Gastroesophageal sphincter (tissue), 4 donors: Measurements from ENCODE around the gene ZNF579. TPM values are rescaled to one million over a fixed set of nuclear protein-coding genes. Genes with fewer than 3 reads are reported as not detected.

Experiments
- ATAC-seq: fragments of 150-250 bp; one replicate; pipeline ENCODE4 v1.9.1; 2016; ENCODE audit warnings: mild to moderate bottlenecking, moderate library complexity
- H3K27ac ChIP-seq, 4 donors: fragments of 200-600 bp; sonication (generic) in 3 of 4; 1 replicate in 3 of 4; 2 replicates in 1 of 4; pipeline ENCODE4 v1.5.1; 2016 to 2019
- H3K27me3 ChIP-seq: fragments of 200-600 bp; sonication (generic); one replicate; pipeline ENCODE4 v1.5.1; 2019
- H3K36me3 ChIP-seq, 2 donors: fragments of 200-600 bp; sonication (generic); one replicate each; pipeline ENCODE4 v1.5.1; 2019; ENCODE audit warnings: control low read depth in 1 of 2
- H3K4me1 ChIP-seq, 3 donors: fragments of 200-600 bp; sonication (generic); 1 replicate in 2 of 3; 2 replicates in 1 of 3; pipeline ENCODE4 v1.5.1; 2016 to 2019; ENCODE audit warnings: control low read depth in 2 of 3
- H3K4me3 ChIP-seq, 2 donors: fragments of 200-600 bp; sonication (generic); one replicate each; pipeline ENCODE4 v1.5.1; 2019; ENCODE audit warnings: mild to moderate bottlenecking in 1 of 2, moderate library complexity in 1 of 2
- H3K9me3 ChIP-seq, 3 donors: fragments of 200-600 bp; sonication (generic); one replicate each; pipeline ENCODE4 v1.5.1; 2017 to 2019; ENCODE audit warnings: control low read depth in 2 of 3
- EP300 ChIP-seq: sonication (generic); formaldehyde crosslinking; IDR thresholded peaks from one replicate; pipeline ENCODE4 v1.6.1; 2017; ENCODE audit warnings: antibody characterized with exemption, mild to moderate bottlenecking
- POLR2A ChIP-seq, 2 donors: fragments of 450-650 bp; IDR thresholded peaks; one replicate each; pipeline ENCODE4 v1.6.1; 2017; ENCODE audit warnings: antibody characterized with exemption in 2 of 2, mild to moderate bottlenecking in 2 of 2, moderate library complexity in 1 of 2
- POLR2AphosphoS5 ChIP-seq: sonication (generic); formaldehyde crosslinking; IDR thresholded peaks from one replicate; pipeline ENCODE4 v1.6.1; 2017; ENCODE audit warnings: antibody characterized with exemption
- WGBS, 2 donors: methylation state at CpG; one replicate each; pipeline ENCODE4 v1.1.5; 2018; ENCODE audit warnings: low coverage in 1 of 2; 5-methylcytosine and 5-hydroxymethylcytosine counted together
- total RNA-seq, 4 donors: library from RNA; depleted of rRNA; stranded (reverse); fragments of >200 nt; gene quantifications; one replicate each; pipeline ENCODE4 v1.1.0, GENCODE V29; 2016
- TF ChIP-seq, protein P1 (sequence below), 4 experiments: fragments of 200-600 bp in 2 of 4; fragments of 450-650 bp in 2 of 4; sonication (generic) in 1 of 4; IDR thresholded peaks; one replicate each; pipeline ENCODE4 v1.5.1; 2017 to 2019; ENCODE audit warnings: antibody characterized with exemption in 4 of 4, mild to moderate bottlenecking in 2 of 4, moderate library complexity in 2 of 4

Gene ZNF579
- total RNA-seq, 4 donors from 2014 or later: 2.8 to 6.9 (median 3.9) TPM

DNA sequence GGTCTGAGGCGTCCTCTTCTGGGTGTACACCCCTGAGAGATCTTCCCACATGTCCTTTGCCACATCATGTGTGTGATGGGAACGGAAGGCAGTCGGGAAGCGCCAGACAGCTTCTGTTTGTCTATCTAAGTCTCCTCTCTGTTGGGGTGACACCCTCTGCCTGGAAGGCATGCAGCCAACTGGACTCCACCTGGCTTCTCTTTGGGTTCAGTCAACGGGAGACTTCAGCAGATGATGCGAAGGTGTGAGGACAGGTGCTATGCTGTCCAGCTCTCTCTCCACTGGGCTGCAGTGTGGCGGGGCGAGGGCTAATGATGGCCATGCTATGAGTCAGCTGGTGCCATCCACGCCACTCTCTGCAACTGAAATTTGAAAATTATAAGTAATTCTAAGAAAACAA lies 21.0 kb downstream of the ZNF579 start:
- ATAC-seq: no peak
- Histone ChIP-seq H3K9me3 (peaks cover 0 to 7% (median 0%) of the 10 kb centered on the region in 3 donors), H3K27ac (no peak overlapping the region), H3K4me1 (peaks cover 0 to 6% (median 0%) of the 10 kb centered on the region in 3 donors), H3K36me3 (no peaks in the 10 kb centered on the region), H3K27me3 (peaks cover 37% of the 10 kb centered on the region), H3K4me3 (no peak overlapping the region)
- 71 to 77% methylated on average over 1 to 5 of the region's 9 CpGs for WGBS, 2 donors
- TF ChIP-seq POLR2AphosphoS5 (no peak), POLR2A (IDR thresholded peaks at IDR 0.05) (no peak), EP300 (no peak)
- TF ChIP-seq, protein P1, sequence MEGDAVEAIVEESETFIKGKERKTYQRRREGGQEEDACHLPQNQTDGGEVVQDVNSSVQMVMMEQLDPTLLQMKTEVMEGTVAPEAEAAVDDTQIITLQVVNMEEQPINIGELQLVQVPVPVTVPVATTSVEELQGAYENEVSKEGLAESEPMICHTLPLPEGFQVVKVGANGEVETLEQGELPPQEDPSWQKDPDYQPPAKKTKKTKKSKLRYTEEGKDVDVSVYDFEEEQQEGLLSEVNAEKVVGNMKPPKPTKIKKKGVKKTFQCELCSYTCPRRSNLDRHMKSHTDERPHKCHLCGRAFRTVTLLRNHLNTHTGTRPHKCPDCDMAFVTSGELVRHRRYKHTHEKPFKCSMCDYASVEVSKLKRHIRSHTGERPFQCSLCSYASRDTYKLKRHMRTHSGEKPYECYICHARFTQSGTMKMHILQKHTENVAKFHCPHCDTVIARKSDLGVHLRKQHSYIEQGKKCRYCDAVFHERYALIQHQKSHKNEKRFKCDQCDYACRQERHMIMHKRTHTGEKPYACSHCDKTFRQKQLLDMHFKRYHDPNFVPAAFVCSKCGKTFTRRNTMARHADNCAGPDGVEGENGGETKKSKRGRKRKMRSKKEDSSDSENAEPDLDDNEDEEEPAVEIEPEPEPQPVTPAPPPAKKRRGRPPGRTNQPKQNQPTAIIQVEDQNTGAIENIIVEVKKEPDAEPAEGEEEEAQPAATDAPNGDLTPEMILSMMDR (IDR thresholded peaks at IDR 0.05): no peak

DNA sequence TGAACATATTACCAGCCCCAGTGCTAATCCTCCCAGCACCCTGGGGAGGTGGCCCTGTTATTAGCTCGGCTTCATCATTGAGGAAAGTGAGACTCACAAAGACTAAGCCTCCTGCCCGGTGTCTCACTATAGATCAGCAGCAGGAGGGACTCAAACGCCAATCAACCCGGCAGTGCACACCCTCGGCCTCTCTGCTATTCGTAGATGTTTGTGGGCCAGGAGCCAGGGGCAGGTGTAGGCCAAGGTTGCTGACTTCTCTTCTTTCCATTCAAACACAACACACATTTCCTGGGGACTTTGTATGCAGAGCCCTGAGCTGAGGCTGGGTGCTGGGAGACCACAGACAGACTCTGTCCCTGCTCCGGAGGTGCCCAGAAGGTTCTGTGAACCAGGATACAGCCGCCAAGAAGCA lies 25.9 kb downstream of the ZNF579 start:
- H3K9me3 ChIP-seq: no peaks in the 10 kb centered on the region
- no peak for ATAC-seq
- no peak overlapping the region for H3K4me3 ChIP-seq
- H3K36me3 ChIP-seq: no peaks in the 10 kb centered on the region
- no peak for TF ChIP-seq EP300
- TF ChIP-seq, protein P1 (IDR thresholded peaks at IDR 0.05): no peak
- no peak for TF ChIP-seq POLR2AphosphoS5
- no peak for TF ChIP-seq POLR2A (IDR thresholded peaks at IDR 0.05)
- H3K4me1 ChIP-seq: no peaks in the 10 kb centered on the region
- 44 to 63% methylated on average over 1 to 3 of the region's 8 CpGs for WGBS, 2 donors
- H3K27ac ChIP-seq: no peak overlapping the region
- peaks cover 60% of the 10 kb centered on the region for H3K27me3 ChIP-seq

DNA sequence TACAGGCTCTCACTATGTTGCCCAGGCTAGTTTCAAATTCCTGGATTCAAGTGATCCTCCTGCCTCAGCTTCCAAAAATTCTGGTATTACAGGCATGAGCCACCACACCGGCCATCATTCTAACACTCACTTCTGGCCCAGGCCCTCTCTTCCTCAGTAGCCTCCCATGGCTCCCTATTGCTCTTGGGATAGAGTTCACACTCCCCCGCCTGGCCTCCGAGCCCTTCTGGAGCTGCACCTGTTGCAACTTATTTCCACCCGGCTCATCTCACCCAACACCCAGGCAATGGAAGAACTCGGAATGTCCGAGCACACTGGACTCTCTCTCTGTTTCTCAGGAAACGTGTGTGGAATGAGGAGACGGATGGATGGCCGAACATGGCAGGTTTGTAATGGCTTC lies 26.3 kb downstream of the ZNF579 start:
- Histone ChIP-seq H3K36me3 (no peaks in the 10 kb centered on the region), H3K4me1 (no peaks in the 10 kb centered on the region), H3K27me3 (peaks cover 60% of the 10 kb centered on the region), H3K9me3 (no peaks in the 10 kb centered on the region), H3K4me3 (no peak overlapping the region), H3K27ac (no peak overlapping the region)
- TF ChIP-seq, protein P1 (IDR thresholded peaks at IDR 0.05): no peak
- TF ChIP-seq POLR2AphosphoS5 (no peak), EP300 (no peak), POLR2A (IDR thresholded peaks at IDR 0.05) (no peak)
- WGBS, 2 donors: 81 to 83% methylated on average over 6 to 9 of the region's 9 CpGs
- no peak for ATAC-seq

GRCh38 chr19:55553217-55554182 lies 27.1 kb downstream of the ZNF579 start:
- Histone ChIP-seq H3K9me3 (no peaks in the 10 kb centered on the region), H3K27me3 (peaks cover 67% of the 10 kb centered on the region), H3K27ac (no peak overlapping the region), H3K4me3 (no peak overlapping the region), H3K36me3 (no peaks in the 10 kb centered on the region), H3K4me1 (no peaks in the 10 kb centered on the region)
- 52 to 57% methylated on average over 9 to 12 of the region's 13 CpGs for WGBS, 2 donors
- TF ChIP-seq EP300: no peak
- TF ChIP-seq, protein P1 (IDR thresholded peaks at IDR 0.05): no peak
- no peak for TF ChIP-seq POLR2AphosphoS5
- no peak for TF ChIP-seq POLR2A (IDR thresholded peaks at IDR 0.05)
- no peak for ATAC-seq

- WGBS, 2 donors: 52 to 70% methylated on average over 10 of the region's 13 CpGs
Measured at GRCh38 chr19:55552620-55553019, 28.0 kb downstream of the ZNF579 start.

More at GRCh38 chr19:55552620-55553019, 28.0 kb downstream of the ZNF579 start:
- TF ChIP-seq EP300 (no peak), POLR2A (IDR thresholded peaks at IDR 0.05) (no peak), POLR2AphosphoS5 (no peak)
- TF ChIP-seq, protein P1 (IDR thresholded peaks at IDR 0.05): no peak
- peaks cover 0 to 3% (median 0%) of the 10 kb centered on the region in 3 donors for H3K4me1 ChIP-seq
- peaks cover 75% of the 10 kb centered on the region for H3K27me3 ChIP-seq
- no peak overlapping the region for H3K27ac ChIP-seq
- no peak overlapping the region for H3K4me3 ChIP-seq
- no peak for ATAC-seq
- H3K9me3 ChIP-seq: no peaks in the 10 kb centered on the region
- H3K36me3 ChIP-seq: no peaks in the 10 kb centered on the region
